GM13977 (cell line): ENCODE results near the gene TPM1.
"Not testable (repeated sequence)": the region's sequence is repeated elsewhere in the genome, so short reads cannot be mapped to it uniquely, and the experiment has no call there.

ENCODE experiments used
- DNase-seq: peaks from one replicate; pipeline ENCODE4 v3.0.0; 2012; ENCODE audit warnings: low spot score
- CTCF ChIP-seq: IDR thresholded peaks from 2 replicates; pipeline ENCODE4 v1.5.1; 2012; ENCODE audit warnings: mild to moderate bottlenecking, control low read depth; ENCODE audit not compliant: insufficient read depth; ENCODE audit errors: extremely low read depth, missing control alignments
- in situ Hi-C: fragments of 300-500 bp; cut with MboI; formaldehyde crosslinking; loops from one replicate; pipeline ENCODE4 v1.12.0; 2022; ENCODE audit warnings: low sequenced_read_pairs, low pct_unique_long_range_greater_than_20kb, mixed read lengths, inconsistent platforms; ENCODE audit not compliant: unreplicated experiment

TPM1 gene

GRCh38 chr15:63041974-63042876 lies at the start of gene TPM1:
TSS of gene TPM1 (plus strand) at chr15:63042747. CDS start at chr15:63042830, 83 bp downstream.
- in situ Hi-C loops = no loop called here
- DNase-seq = peak; percentile 75
- TF ChIP-seq CTCF = no peak

GRCh38 chr15:62993066-62993465 lies 49.5 kb upstream of the TPM1 start:
- in situ Hi-C loops = no loop called here
- no peak for TF ChIP-seq CTCF
- no peak for DNase-seq

GRCh38 chr15:62993632-62994031 lies 48.9 kb upstream of the TPM1 start:
- in situ Hi-C loops, DNase-seq: not testable (repeated sequence)

- in situ Hi-C loops = no loop called here
- TF ChIP-seq CTCF = no peak
- no peak for DNase-seq
These were observed 48.1 kb upstream of the TPM1 start for GRCh38 chr15:62994439-62994838.

GRCh38 chr15:62994975-62995681 lies 47.4 kb upstream of the TPM1 start:
- DNase-seq = no peak
- TF ChIP-seq CTCF = no peak
- in situ Hi-C loops = no loop called here

GRCh38 chr15:62997441-62997840 lies 45.1 kb upstream of the TPM1 start:
- no peak for TF ChIP-seq CTCF
- in situ Hi-C loops = no loop called here
- no peak for DNase-seq
